GM19372 (cell line): ENCODE data around the gene GRID2.
"Not testable (repeated sequence)": the region's sequence is repeated elsewhere in the genome, so short reads cannot be mapped to it uniquely, and the experiment has no call there.

ENCODE experiments used
- ATAC-seq: cut with Tn5 transposase; IDR thresholded peaks from one replicate; pipeline ENCODE4 v1.9.1; 2021; ENCODE audit warnings: mild to moderate bottlenecking, low read depth, moderate library complexity; ENCODE audit not compliant: unreplicated experiment

Gene GRID2

GRCh38 chr4:93633721-93634120 is 1330.0 kb downstream of the GRID2 start:
- no peak for ATAC-seq

GRCh38 chr4:93635943-93636342 is 1332.2 kb downstream of the GRID2 start:
- no peak for ATAC-seq

- ATAC-seq = no peak
These were observed 1341.4 kb downstream of the GRID2 start for GRCh38 chr4:93645120-93645519.

GRCh38 chr4:93646233-93646930 is 1342.6 kb downstream of the GRID2 start:
- no peak for ATAC-seq

- no peak for ATAC-seq
These were observed 1344.5 kb downstream of the GRID2 start for GRCh38 chr4:93648258-93648657.

- ATAC-seq = no peak
These were observed 1346.1 kb downstream of the GRID2 start for GRCh38 chr4:93649828-93650227.

GRCh38 chr4:93654211-93654610 is 1350.4 kb downstream of the GRID2 start:
- ATAC-seq = no peak

GRCh38 chr4:93657527-93657926 is 1353.8 kb downstream of the GRID2 start:
- no peak for ATAC-seq

- no peak for ATAC-seq
These were observed 1354.7 kb downstream of the GRID2 start for GRCh38 chr4:93658443-93658842.

GRCh38 chr4:93659629-93660028 is 1355.9 kb downstream of the GRID2 start:
- no peak for ATAC-seq

- no peak for ATAC-seq
These were observed 1356.3 kb downstream of the GRID2 start for GRCh38 chr4:93660036-93660435.

- ATAC-seq = no peak
These were observed 1366.7 kb downstream of the GRID2 start for GRCh38 chr4:93670434-93670833.

GRCh38 chr4:93671093-93671492 is 1367.3 kb downstream of the GRID2 start:
- ATAC-seq = no peak

GRCh38 chr4:93676937-93677336 is 1373.2 kb downstream of the GRID2 start:
- not testable (repeated sequence) for ATAC-seq

- ATAC-seq = no peak
These were observed 1380.8 kb downstream of the GRID2 start for GRCh38 chr4:93684571-93684970.

GRCh38 chr4:93687304-93687703 is 1383.5 kb downstream of the GRID2 start:
- ATAC-seq = no peak

GRCh38 chr4:93688978-93689377 is 1385.2 kb downstream of the GRID2 start:
- ATAC-seq = no peak

- no peak for ATAC-seq
These were observed 1389.4 kb downstream of the GRID2 start for GRCh38 chr4:93693141-93693540.

GRCh38 chr4:93698686-93699085 is 1394.9 kb downstream of the GRID2 start:
- no peak for ATAC-seq

GRCh38 chr4:93700571-93700970 is 1396.8 kb downstream of the GRID2 start:
- ATAC-seq = no peak

GRCh38 chr4:93710101-93710846 is 1406.5 kb downstream of the GRID2 start:
- ATAC-seq = no peak

GRCh38 chr4:93710847-93711430 is 1407.2 kb downstream of the GRID2 start:
- ATAC-seq = no peak
